HG03039 (cell line): ENCODE results near the gene SLC25A26.

ENCODE experiments used
- ATAC-seq: cut with Tn5 transposase; IDR thresholded peaks from one replicate; pipeline ENCODE4 v1.9.1; 2021; ENCODE audit warnings: mild to moderate bottlenecking, moderate library complexity; ENCODE audit not compliant: unreplicated experiment

SLC25A26 gene

DNA sequence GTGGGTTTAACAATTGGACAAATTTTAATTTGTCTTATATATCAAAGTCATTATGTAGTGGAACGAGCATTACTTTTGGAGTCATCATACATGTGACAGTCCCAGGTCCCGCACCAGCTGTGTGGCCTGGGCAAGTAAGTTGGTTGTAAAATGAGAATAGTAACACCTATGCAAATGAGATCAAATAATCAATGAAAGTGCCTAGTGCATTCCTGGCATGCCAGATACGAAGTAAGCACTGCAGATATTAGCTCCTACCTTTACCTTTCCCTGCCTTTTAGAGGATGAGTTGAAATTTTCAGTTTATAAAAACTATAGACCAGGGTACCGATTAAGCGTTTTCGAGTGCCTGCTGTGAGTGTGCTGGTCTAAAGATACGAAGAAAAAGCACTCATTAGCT lies 145.9 kb downstream of the SLC25A26 start:
- no peak for ATAC-seq

DNA sequence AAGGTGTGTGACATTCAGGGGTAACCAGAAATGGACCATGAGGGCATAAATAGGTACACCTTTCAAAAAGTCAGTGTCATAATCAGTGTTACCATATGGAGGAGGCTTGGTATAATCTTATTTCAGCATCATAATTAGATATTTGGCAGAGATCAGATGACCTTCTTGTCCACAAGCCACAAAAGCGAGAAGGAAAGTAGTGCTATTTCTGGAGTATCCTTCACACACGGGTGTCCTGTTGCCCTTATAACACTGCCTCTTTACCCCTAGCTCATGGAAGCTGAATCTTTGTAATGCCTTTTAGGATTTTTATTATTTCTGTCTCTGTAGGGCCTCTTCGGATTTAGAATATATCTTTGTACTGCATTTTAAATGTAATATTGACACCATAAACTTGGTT lies 147.2 kb downstream of the SLC25A26 start:
- no peak for ATAC-seq

- no peak for ATAC-seq
These were observed 149.4 kb downstream of the SLC25A26 start for GRCh38 chr3:66370179-66370578.

GRCh38 chr3:66371432-66371831 lies 150.6 kb downstream of the SLC25A26 start:
- ATAC-seq: no peak

DNA sequence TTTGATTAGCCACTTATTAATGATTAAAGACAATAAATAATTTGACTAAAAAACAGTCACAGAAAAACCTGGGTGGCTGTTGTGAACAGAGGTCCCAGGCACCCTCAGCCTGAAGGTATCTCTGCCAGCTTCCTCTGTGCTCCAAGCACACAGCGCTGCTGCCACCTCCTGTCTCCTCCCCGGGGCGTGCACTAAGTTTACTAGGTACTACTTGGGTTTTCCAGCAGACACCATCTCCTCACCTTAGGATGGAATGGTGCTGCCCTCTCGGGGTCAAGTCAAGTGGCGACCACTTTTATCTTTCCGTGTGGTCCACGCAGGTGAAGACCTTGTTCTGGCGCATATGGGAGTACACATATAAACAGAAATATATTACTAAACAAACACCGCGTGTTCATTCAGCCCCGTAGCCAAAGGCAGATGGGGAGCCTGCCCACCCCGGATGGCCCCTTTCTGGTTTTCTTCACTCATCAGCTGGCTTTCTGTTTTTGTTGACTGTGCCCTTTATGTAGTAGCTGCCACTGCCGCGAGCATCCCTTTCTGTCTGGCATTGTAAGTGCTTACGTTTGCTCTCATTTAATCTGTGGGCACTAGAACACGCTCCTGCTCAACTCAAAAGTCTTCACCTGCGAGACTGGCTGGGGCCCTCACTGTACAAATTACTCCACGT lies 152.0 kb downstream of the SLC25A26 start:
- ATAC-seq: no peak

DNA sequence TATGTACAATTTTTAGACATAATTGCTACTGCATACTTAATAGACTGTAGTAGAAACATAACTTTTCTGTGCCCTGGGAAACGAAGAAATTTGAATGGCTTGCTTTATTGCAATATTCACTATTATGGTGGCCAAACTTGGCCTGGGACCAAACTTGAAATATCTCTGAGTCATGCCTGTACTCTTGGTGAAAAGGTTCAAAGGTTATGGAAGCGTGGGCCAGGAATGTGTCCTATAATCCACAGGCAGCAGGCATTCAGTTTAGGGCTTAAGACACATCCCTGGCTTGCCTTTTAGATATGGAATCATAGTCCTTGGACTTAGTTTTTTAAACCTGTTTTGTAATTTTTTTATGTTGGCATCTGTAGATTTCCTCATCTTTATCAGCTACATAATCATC lies 155.8 kb downstream of the SLC25A26 start:
- ATAC-seq: no peak

DNA sequence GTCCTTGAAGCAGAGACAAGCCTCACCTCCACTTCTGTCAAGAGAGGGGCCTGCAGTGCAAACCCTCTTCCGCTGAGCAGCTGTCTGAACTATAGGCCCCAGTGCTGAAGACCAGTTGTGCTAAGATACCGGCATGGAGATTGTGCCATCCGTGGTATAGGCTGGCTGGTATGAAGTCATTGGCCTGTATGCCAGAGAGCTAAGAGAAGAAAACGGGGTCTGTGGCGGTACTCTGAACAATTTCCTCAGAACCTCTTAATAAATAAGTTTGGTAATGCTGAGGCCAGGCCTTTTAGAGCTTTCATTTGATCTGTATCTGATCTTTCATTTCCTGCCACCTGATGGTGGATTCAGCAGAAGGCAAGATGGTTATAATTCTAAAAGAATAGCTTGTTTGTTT lies 157.0 kb downstream of the SLC25A26 start:
- no peak for ATAC-seq

GRCh38 chr3:66378256-66378655 lies 157.5 kb downstream of the SLC25A26 start:
- ATAC-seq: no peak

DNA sequence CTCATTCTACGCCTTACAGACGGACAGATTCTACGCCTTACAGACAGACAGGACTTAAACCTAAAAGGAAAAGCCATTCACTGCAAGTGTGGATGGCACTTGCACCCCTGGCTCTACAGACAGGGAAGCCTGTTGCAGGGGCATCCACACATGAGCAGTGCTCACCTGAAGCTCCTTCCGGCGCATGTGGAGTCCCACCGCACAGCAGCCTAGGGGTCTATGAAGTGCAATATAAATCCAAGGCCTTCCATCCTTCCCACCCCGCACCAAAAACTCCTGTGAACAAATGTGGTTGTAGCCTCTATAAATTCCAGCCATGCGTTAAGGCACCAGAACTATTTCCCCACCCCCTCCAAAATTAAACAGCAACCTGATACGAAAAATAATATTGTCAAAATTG lies 158.8 kb downstream of the SLC25A26 start:
- ATAC-seq: no peak

DNA sequence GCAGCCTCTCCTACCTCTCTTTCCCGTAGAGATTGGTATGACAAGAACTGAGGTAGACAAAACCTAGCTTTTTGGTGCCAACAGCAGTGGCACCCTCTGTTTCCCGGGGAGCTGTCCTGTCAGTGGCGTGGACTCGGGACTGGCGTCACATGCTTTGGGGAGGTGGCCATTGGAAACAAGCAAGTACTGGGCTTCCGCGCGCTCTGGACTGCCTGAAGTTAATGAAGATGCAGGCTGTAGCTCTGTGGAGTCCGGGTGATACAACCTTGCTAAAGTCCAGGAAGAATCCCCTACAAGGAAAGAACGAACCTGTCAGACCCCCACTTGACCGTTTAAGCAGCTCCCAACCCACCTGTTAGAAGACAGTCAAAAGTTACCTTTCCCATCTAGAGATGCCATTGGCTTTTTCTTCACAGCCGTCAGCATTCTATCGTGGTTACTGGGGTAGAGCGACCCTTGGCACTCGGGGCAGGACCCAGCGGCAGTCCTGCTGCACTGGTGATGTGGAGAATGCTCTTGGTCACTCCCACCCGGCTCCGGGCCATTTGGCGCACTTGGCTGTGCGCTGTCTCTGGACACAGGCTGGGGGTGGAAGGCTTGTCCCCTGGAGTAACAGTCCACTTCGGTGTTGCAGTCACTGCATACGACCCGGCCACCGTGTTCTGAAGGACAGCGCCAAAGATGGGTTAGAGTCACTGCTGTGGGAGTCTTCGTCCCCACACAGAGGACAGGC lies 159.6 kb downstream of the SLC25A26 start:
- ATAC-seq: no peak

DNA sequence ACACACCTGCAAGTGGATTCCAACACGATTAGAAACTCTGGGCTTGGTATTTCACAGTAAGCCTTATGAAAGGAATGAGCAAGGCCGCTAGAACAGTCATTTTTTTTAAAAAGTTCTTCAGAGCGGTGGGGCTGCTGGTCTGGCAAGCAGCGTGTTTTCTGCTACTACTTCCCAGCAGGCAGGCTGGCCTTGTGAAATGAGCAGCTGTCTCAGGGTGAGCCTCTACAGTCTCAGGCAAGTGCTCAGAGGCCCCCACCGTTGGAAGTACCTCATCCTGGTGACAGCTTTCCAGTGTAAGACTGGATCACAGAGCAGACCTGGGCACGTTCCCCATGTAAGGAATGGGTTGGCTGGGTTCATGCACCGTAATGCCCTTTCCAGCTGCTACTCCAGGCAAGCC lies 160.8 kb downstream of the SLC25A26 start:
- no peak for ATAC-seq

GRCh38 chr3:66382142-66382541 lies 161.3 kb downstream of the SLC25A26 start:
- no peak for ATAC-seq

DNA sequence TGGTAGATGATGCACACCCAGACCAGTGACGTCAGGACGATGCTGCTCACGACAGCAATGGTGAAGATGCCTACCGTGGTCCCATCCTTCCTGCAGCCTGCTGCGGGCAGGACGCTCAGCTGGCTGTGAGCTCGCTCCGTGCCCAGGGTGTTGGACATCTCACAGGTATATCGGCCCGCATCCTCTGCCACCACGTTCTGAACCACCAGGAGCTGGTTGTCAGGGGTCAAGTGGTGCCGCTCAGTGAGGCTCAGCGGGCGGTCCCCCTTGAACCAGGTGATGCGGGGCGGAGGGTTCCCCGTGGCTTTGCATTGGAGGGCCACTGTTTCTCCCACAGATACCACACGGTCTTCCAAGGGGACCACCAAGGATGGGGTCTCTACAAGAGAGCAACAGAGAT lies 162.2 kb downstream of the SLC25A26 start:
- no peak for ATAC-seq

DNA sequence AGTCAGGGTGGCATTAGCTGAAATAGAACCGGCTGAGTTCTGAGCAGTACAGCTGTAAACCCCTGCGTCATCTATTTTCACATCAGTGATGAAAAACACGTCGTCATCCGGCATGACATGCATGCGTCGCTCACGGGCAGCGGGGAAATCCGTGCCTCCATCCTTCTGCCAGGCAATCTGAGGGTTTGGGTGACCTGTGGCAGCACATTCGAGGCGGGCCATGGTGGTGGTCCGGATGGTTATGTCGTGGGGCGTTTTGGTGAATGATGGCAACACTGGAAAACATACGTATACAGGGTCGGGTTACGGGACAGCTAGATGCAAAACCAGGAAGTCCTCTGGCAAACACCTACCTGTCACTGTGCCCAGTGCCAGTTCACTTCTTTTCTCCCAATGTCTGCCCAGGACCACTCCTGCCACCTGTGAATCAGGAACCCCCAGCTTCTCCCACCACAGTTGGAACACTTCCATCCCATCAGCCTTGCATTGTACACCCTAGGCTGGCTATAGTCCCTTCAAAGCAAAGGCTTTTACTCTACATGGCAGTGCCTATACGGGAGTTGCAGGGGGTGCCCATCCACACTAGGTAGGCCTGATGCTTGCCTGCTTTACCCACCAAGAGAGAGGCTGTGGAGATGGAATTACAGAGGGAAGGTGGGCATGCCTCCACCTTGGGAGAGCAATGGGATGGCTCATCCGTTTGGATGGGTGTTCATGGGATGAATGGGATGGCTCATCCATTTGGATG lies 163.4 kb downstream of the SLC25A26 start:
- no peak for ATAC-seq

DNA sequence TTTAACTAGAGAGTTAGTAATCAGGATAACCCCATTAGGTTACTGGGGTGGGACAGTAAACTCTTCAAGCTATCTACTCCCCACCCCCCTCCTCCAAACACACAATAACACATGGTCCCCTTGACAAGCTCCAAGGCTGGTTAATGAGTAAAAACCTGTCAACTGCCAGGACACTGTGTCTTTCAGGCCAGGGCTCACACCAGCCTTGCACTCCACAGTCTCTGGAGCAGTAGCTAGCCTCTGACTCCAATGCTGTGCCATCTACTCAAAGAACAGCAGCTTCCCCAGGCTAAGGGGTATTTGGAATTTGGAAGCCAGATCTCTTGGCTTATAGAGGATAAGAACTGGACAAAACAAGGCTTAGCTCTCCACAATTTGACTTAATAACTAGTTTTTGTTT lies 164.3 kb downstream of the SLC25A26 start:
- ATAC-seq: no peak

- peak; percentile 57 for ATAC-seq
These were observed 165.5 kb downstream of the SLC25A26 start for GRCh38 chr3:66386011-66386924.

- peak; percentile 69 for ATAC-seq
These were observed 166.3 kb downstream of the SLC25A26 start for GRCh38 chr3:66386925-66387650.

DNA sequence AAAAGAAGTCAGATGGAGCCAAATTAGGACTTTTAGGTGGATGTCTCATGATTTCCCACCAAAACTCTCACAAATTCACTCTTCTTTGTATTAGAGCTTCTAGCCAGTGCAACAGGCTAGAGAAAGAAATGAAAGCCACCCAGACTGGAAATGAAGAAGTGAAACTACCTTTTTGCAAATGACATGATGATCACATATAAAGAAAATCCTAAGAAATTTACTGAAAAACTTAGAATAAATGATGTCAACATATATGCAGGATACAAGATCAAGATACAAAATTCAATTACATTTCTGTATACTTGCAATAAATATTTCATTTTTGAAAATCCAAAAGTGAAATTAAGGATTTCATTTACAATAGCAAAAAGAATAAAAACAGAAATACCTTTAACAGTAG lies 169.2 kb downstream of the SLC25A26 start:
- ATAC-seq: no peak

- no peak for ATAC-seq
These were observed 171.7 kb downstream of the SLC25A26 start for GRCh38 chr3:66392512-66392911.

DNA sequence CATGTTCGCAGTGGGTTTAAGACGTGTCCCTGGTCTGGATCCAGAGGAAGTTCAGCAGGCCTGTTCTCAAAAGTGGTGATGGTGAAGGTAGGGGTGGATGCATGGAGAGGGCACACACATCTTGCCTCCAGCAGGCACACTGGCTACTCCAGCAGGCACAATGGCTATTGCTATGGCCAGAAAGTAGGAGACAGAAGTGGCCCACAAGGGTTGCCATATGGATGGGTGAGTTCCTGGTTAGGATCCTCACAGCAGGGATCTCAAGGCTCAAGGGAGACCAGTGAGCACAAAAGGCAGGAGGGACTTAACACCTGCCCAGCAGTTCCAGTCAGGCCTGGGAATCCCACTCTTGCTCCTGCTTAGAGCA lies 172.1 kb downstream of the SLC25A26 start:
- no peak for ATAC-seq
